ENCODE results near the gene NDUFA3. TPM values are rescaled to one million over a fixed set of nuclear protein-coding genes. Genes with fewer than 3 reads are reported as not detected.

NDUFA3 gene
- total RNA-seq, 2 donors from 2014 or later, result 146 to 147 TPM

DNA sequence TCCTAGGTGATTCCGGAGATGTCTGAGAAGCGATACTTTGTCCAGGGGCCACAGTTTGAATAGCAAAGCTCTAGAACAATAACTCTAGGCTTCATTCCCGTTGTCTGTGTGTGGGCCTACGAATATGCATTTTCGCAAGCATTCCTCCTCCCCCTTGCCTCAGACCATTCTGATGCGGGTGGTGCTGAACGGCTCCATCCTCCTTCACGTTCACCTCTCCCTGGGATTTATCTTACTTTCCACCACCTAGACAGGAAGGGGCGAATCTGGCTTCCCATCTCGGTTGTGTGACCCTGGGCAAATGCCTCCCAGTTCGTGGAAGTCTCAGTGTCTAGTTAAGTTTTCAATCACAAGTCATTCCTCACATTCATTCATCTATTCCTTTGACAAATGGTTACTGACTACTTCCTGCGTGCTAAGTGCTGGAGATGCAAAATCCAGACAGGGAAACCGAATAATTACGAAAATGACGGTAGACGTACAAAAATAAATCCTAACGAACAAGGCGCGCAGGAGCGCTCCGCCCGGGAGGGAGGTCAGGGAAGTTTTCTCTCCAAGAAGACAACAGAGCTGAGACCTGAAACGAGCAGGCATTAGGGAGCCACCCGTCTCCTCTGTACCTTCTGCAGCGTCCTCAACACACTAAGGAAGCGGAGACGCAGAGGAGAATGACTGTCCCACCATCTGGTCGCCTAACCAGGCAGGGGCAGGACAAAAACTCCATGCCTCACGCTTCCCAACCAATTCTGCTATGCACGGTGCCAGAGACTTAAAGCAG is 33.6 kb downstream of the NDUFA3 start:
- ATAC-seq (peak; percentile 1), DNase-seq (peak in 1 of 2 donors; percentile 40)
- intact Hi-C loops (cut with DNase I, micrococcal nuclease), result no loop called here

GRCh38 chr19:54136864-54137698 is 34.4 kb downstream of the NDUFA3 start:
- DNase-seq (peak; percentile 98 to 100), ATAC-seq (peak; percentile 82)
- intact Hi-C loops (cut with DNase I, micrococcal nuclease), result no loop called here

- DNase-seq, result peak in 1 of 2 donors; percentile 53
- intact Hi-C loops (cut with DNase I, micrococcal nuclease), result no loop called here
- no peak for ATAC-seq
These were observed 35.2 kb downstream of the NDUFA3 start, which contains the start of gene CNOT3 for GRCh38 chr19:54137699-54138488. TSS of gene CNOT3 (plus strand) at chr19:54137762. CDS start at chr19:54142979, 5,217 bp downstream.

DNA sequence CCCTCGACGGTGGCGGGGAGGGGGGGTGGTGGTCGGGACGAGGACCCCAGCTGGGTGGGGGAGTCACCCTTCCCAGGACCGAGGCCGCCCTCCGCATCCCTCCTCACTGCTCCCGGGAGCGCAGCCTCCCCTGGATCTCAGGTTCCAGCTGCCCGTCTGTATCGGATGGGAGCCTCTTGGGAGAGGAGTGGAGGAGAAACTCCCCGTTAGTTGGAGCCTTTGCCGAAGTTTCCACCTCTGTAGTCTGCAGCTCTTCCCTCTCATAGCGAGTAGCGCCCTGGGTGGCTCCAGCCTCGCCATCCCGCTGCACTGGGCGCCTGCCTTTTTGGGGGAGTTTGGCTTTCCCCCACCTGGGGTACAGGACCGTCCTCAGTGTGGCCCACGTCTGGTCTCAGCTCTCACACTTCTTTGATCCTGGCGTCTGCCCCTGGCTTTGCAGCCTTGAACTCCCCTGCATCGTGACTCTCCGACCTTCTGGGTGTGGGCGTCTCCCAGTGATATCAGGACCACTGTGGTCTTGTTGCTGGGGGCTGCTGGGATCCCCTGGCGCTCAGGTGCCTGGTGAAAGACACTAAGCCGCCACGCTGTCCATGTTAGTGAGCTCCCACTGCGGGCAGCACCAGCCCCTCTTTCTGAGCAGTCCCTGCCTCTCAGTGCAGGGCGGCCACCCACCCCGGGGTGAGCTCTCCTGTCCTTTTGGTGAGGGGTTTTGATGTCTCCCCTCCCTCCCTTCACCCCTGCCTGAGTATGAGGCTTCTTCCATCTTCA is 36.0 kb downstream of the NDUFA3 start:
- DNase-seq (no peak), ATAC-seq (no peak)
- intact Hi-C loops (cut with DNase I, micrococcal nuclease), result no loop called here

DNA sequence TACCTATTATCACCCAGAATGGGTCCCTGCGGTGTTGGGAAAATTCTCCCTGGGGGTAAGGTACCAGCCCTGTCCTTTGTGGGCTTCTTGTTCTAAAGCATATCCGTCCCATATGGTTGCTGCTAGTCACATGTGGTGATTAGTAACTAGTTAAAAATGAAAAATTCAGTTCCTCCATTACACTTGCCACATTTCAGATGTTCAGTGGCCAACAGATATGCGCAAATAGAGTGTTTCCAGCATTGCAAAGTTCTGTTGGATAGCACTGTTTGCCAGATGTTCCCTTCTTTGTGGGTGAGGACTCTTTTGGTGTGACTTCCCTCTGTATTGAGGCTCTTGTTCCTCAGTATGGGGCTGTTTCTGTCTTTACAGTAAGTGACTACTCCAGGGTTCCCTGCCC is 38.7 kb downstream of the NDUFA3 start:
- no peak for ATAC-seq
- intact Hi-C loops (cut with DNase I, micrococcal nuclease), result no loop called here
- DNase-seq, result no peak

DNA sequence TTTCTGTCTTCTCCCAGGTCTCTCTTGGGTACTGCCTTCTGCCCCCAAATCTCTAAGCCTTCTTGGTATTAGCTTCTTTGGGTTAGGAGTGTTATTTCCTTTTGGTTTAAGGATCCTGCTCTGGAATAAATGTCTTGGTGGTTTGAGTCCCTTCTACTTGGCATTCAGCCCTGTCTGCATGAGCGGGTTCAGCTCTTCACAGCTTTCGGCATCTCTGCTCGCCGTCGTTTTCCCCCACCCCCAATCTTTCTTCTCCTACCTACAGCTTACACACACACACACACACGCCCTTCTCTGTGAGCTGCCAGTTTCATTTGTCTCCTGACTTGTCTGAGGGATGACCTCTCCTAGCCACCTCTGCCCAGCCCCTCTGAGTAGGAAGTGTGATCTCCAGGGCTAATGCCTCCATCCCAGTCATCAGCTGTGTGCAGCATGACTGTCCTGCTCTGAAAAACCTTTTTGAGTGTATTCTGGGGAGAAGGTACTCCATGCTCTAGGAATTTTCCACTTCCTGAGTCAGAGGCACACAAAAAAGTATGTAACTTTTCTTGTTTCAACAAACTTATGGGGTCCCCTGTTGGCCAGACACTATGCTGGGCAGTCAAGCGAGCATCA is 39.6 kb downstream of the NDUFA3 start:
- intact Hi-C loops (cut with DNase I, micrococcal nuclease), result no loop called here
- DNase-seq, result no peak
- ATAC-seq, result no peak

DNA sequence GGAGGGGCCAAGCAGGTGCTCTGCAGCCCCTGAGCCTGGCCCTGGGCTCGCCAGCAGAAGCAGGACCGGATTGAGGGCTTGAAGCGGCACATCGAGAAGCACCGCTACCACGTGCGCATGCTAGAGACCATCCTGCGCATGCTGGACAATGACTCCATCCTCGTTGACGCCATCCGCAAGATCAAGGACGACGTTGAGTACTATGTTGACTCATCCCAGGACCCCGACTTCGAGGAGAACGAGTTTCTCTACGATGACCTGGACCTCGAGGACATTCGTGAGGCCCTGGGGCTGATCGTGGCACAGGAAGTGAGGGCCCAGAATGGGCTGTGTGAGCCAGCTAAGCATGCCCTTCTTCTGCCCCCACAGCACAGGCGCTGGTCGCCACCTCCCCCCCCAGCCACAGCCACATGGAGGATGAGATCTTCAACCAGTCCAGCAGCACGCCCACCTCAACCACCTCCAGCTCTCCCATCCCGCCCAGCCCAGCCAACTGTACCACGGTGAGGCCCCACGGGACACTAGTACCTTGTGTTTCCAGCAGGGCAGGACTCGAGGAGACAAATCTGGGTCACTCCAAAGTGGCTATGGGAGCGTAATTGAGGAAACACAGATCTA is 43.0 kb downstream of the NDUFA3 start:
- intact Hi-C loops (cut with DNase I, micrococcal nuclease), result no loop called here
- DNase-seq (no peak), ATAC-seq (no peak)

- ATAC-seq (no peak), DNase-seq (no peak)
- intact Hi-C loops (cut with DNase I, micrococcal nuclease), result no loop called here
These were observed 45.0 kb downstream of the NDUFA3 start for GRCh38 chr19:54147676-54148075.

GRCh38 chr19:54148158-54148557 is 45.5 kb downstream of the NDUFA3 start:
- intact Hi-C loops (cut with DNase I, micrococcal nuclease), result no loop called here
- ATAC-seq (no peak), DNase-seq (no peak)

DNA sequence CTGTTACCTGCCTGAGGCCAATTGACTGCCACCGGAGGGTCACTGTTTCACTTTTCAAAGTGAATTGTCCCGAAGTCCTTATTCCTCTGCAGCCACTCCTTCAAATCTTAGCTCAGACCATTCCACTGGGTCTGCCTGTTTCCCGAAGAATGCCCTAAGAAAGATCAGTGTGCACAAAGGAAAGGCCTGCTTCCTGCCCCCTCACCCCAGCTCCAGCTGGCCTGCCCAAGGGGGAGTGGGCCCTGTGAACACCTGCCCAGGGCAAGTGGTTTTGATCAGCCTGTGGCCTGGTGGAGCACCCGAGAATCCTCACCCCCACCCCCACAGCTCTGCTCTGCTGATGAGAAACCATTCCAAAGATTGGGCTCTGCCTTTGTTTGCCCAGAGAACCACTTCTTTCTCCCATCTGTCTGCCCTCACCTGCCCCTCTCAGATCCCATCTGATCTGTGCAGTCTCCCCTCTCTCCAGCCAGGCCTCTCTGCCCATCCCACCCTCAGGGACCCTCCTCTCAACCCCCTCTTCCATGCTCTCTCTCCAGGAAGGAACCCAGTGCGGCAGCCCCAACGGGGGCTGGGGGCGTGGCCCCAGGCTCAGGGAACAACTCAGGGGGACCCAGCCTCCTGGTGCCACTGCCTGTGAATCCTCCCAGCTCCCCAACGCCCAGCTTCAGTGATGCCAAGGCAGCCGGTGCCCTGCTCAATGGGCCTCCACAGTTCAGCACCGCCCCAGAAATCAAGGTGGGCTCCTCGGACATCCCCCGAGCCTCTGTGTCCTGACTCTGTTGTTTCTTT is 46.6 kb downstream of the NDUFA3 start:
- ATAC-seq (no peak), DNase-seq (no peak)
- intact Hi-C loops (cut with DNase I, micrococcal nuclease), result no loop called here

GRCh38 chr19:54151362-54152035 is 48.8 kb downstream of the NDUFA3 start:
- DNase-seq (no peak), ATAC-seq (no peak)
- intact Hi-C loops (cut with DNase I, micrococcal nuclease), result no loop called here

GRCh38 chr19:54152267-54152666 is 49.6 kb downstream of the NDUFA3 start:
- peak; percentile 3 for ATAC-seq
- intact Hi-C loops (cut with DNase I, micrococcal nuclease), result no loop called here

GRCh38 chr19:54152878-54153524 is 50.3 kb downstream of the NDUFA3 start:
- intact Hi-C loops (cut with DNase I, micrococcal nuclease), result no loop called here
- no peak for DNase-seq
- peak; percentile 2 for ATAC-seq

More at GRCh38 chr19:54152267-54152666, 49.6 kb downstream of the NDUFA3 start:
- DNase-seq, result no peak

- ATAC-seq (no peak), DNase-seq (no peak)
- intact Hi-C loops (cut with DNase I, micrococcal nuclease), result no loop called here
These were observed 51.2 kb downstream of the NDUFA3 start for GRCh38 chr19:54153731-54154326.

DNA sequence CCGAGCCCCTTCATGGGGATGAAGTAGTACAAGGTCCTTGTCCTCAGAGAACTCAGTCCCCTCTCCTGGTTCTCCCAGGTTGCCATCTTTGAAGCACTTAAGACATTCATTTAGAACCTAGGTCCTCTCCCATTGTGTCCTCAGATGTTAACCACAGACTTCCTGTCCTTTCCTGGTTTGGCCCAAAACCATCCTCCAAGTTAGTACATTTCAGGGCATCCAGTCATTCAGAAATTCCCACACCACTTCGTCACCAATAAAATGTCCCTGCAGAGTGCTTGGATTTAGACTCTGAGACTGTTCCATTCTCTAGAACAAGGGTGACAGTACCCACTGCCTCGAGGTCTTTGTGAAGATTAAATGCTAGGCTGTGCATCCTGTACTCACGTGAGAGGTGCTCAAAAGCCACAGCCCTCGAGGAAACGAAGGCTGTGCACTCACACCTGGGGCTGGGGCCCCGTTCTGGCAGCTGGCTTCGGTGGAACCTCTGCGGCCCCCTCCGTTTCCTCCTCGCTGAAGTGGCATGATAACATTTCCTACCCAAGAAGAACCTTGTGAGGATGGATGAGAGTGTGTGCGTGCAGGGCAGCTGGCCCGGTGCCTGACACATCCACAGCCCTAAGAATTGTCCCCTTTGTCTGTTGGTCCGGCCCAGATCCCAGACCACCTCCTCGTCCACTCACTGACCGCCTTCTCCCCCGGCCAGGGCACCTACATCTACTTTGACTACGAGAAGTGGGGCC is 52.1 kb downstream of the NDUFA3 start:
- DNase-seq (no peak), ATAC-seq (no peak)
- intact Hi-C loops (cut with DNase I, micrococcal nuclease), result no loop called here
